ENCODE results near the gene NR2F1.

DNA sequence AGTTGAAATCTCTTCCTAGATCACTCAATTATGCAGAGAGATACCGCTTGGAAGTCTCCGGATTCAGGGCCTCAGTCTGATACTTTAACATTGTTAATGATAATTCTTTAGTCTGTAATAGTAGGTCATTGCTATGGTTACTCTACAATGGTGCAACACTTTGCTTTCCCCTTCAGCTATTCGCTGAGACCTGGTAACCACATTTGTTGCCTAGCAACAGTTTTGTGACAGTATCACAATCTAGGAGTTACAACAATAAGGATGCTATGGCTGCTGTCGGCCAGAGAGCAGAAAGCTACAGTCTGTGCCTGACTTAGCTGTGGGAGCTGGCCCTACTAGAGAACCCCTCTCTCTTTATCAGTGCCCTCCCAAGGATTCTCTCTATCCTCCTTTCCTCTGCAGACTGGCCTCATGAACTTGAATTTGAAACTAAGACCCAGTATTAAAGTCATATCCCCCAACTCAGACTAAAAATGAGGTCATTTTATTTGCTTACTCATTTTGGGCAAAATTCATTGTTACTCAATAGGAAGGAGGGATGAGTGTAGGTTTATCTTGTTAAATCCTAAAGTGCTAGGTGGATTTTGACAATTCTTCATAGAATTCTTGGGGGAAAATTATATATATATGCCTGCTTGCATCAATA, 39.3 kb downstream of the NR2F1 start:
- no peak for TF ChIP-seq POLR2A (IDR thresholded peaks at IDR 0.05)
- TF ChIP-seq, protein P1, sequence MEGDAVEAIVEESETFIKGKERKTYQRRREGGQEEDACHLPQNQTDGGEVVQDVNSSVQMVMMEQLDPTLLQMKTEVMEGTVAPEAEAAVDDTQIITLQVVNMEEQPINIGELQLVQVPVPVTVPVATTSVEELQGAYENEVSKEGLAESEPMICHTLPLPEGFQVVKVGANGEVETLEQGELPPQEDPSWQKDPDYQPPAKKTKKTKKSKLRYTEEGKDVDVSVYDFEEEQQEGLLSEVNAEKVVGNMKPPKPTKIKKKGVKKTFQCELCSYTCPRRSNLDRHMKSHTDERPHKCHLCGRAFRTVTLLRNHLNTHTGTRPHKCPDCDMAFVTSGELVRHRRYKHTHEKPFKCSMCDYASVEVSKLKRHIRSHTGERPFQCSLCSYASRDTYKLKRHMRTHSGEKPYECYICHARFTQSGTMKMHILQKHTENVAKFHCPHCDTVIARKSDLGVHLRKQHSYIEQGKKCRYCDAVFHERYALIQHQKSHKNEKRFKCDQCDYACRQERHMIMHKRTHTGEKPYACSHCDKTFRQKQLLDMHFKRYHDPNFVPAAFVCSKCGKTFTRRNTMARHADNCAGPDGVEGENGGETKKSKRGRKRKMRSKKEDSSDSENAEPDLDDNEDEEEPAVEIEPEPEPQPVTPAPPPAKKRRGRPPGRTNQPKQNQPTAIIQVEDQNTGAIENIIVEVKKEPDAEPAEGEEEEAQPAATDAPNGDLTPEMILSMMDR (IDR thresholded peaks at IDR 0.05) = no peak
